LNCaP clone FGC (cell line): ENCODE results near the gene COL5A3.

Source experiments
- DNase-seq: peaks from one replicate; pipeline ENCODE4 v3.0.0-alpha.2; 2011; ENCODE audit warnings: low read depth
- H3K4me3 ChIP-seq: 2 replicates; pipeline ENCODE4 v1.5.1; 2011; ENCODE audit warnings: mild to moderate bottlenecking, low read depth, low read length, control low read depth
- TF ChIP-seq, protein P1 (sequence below): IDR thresholded peaks from 2 replicates; pipeline ENCODE4 v1.5.1; 2012; ENCODE audit warnings: mild to moderate bottlenecking; ENCODE audit not compliant: control insufficient read depth, insufficient read depth; ENCODE audit errors: extremely low read depth

Gene COL5A3

DNA sequence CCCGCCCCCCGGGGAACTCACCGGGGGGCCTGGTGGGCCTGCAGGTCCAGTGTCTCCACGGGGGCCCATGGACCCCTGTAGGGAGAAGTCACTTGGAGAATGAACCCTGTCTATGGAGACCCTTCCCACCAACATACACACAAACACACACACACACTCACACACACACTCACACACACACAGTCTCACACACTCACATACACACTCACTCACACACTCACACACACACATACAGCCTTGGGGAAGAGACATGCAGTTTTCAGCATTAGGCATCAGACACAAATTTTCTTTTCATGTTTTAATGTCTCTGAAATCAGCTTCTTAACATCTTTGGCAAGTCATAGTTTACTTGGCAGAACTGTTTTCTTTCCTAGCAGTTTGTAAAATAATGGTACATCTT, 43.0 kb downstream of the COL5A3 start:
- TF ChIP-seq, protein P1, sequence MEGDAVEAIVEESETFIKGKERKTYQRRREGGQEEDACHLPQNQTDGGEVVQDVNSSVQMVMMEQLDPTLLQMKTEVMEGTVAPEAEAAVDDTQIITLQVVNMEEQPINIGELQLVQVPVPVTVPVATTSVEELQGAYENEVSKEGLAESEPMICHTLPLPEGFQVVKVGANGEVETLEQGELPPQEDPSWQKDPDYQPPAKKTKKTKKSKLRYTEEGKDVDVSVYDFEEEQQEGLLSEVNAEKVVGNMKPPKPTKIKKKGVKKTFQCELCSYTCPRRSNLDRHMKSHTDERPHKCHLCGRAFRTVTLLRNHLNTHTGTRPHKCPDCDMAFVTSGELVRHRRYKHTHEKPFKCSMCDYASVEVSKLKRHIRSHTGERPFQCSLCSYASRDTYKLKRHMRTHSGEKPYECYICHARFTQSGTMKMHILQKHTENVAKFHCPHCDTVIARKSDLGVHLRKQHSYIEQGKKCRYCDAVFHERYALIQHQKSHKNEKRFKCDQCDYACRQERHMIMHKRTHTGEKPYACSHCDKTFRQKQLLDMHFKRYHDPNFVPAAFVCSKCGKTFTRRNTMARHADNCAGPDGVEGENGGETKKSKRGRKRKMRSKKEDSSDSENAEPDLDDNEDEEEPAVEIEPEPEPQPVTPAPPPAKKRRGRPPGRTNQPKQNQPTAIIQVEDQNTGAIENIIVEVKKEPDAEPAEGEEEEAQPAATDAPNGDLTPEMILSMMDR: no peak
- H3K4me3 ChIP-seq: no peak overlapping the region
- DNase-seq: no peak

DNA sequence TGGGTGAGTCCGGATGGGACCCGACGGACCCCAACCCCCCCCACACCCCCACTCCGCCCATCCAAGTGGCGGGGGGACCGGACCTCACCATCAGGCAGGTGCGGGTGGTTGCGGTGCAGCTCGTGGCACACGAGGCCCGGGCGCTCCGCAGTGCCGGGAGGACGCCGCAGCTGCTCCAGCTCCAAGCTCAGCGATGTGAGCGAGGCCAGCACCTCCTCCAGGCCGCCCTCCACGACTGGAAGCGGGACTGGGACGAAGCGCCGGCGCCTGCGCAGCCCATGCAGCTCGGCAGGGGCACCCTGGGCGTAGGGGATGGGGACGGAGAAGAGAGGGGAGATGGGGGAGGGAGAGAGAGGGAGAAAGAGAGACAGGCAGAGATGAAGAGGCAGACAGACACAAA, 43.9 kb downstream of the COL5A3 start:
- TF ChIP-seq, protein P1: no peak
- no peak for DNase-seq
- no peak overlapping the region for H3K4me3 ChIP-seq

DNA sequence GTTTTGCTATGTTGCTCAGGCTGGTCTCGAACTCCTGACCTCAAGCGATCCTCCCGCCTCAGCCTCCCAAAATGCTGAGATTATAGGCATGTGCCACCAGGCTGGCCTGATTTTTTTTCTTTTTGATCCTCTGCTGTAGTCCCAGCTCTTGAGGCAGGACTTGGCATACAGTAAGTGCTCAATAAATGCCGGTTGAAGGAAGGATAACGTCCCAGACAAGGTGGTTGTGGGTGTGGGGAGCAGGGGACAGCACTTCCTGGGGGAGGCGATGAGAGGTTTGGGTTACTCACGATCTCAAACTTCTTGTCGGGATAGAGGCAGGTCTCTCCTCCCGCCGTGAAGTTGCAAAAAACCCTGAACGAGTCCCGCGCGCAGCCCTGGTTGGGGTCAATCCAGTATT, 44.3 kb downstream of the COL5A3 start:
- DNase-seq: no peak
- TF ChIP-seq, protein P1: no peak
- no peak overlapping the region for H3K4me3 ChIP-seq

DNA sequence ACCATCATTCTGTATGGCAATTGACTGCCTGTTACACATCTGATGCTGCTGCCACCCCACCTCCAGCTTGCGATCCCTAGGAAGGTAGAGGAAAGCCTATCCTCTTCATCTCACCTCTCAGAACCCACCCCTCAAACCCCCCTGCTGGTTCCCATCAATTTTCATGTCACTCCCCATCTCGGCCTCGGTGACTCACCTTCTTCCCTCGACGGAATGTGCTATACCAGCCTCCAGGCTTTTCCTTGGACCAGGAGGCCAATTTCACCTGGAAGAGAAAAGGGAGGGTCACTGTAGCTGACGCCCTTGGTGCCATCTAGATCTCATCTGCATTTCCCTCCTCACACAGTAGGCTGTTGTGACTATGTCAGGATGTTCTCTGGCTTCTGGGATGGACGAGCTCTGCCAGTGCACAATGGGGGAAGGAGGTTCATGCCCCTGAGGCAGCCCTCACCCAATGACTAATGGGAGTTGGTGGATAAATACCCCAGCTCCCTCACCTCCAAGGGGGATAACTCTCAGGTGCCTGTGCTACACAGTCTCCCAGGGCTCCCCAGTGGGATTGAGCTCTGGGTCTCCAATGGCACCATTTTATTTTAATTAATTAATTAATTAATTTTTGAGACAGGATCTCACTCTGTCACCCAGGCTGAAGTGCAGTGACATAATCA, 47.5 kb downstream of the COL5A3 start:
- DNase-seq: no peak
- TF ChIP-seq, protein P1: no peak
- no peak overlapping the region for H3K4me3 ChIP-seq

DNA sequence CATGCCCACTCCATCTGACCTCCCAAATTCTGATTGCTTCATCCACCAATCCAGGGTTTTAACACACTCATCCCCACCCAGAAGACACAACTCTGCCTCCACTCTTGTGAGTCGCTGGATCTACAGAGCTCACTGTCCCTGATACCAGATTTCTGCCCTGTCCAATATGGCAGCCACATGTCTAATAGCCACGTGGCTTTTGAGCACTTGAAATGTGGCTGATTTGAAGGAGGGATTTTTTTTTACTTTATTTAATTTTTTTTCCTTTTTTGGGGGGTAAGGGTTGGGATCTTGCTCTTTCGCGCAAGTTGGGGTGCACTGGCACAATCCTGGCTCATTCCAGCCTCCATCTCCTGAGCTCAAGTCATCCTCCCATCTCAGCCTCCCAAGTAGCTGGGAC, 49.2 kb downstream of the COL5A3 start:
- no peak overlapping the region for H3K4me3 ChIP-seq
- TF ChIP-seq, protein P1: no peak
- no peak for DNase-seq

DNA sequence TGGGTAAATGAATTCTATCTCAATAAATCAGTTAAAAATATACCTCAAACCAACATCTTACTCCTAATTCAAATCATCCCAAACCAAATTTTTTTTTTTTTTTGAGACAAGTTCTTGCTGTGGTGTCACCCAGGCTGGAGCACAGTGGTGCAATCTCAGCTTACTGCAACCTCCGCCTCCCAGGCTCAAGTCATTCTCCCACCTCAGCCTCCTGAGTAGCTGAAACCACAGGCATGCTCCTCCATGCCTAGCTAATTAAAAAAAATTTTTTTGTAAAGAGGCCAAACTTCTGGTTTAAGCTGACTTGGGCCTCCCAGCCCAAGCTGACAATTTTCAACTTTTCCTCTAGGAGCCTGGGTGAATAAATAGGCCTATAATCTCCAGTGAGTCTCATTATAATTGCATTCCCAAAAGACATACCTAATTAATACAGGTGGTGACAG, 51.9 kb downstream of the COL5A3 start:
- no peak overlapping the region for H3K4me3 ChIP-seq
- DNase-seq: no peak
- TF ChIP-seq, protein P1: no peak

DNA sequence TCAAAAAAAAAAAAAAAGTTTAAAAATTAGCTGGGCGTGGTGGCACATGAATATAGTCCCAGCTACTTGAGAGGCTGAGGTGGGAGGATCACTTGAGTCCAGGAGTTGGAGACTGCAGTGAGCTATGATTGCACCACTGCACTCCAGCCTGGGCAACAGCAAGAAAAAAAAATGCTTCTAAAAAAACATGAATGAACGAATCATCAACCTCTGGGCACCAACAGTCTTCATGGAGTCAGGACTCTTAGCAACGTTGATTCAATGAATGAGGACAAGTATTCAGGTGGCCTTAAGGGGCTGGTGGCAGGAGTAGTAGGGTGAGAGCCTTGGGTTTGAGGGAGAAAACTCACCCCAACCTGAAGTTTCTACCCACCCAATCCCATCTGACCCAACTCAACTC, 53.3 kb downstream of the COL5A3 start:
- DNase-seq: no peak
- H3K4me3 ChIP-seq: no peak overlapping the region
- TF ChIP-seq, protein P1: no peak
